Osteoblast (primary cell): Measurements from ENCODE around the gene MMP23B. TPM values are rescaled to one million over a fixed set of nuclear protein-coding genes. Genes with fewer than 3 reads are reported as not detected.
"Not testable (repeated sequence)": the region's sequence is repeated elsewhere in the genome, so short reads cannot be mapped to it uniquely, and the experiment has no call there.

Experiments used
- DNase-seq: peaks from one replicate; pipeline ENCODE4 v3.0.0; 2011; ENCODE audit warnings: low spot score, mixed read lengths; ENCODE audit not compliant: insufficient read length; ENCODE audit errors: missing footprints
- H2AFZ ChIP-seq: 2 replicates; pipeline ENCODE4 v1.6.0; 2011; ENCODE audit warnings: mild to moderate bottlenecking, low read length
- H3K27ac ChIP-seq: 2 replicates; pipeline ENCODE4 v1.5.1; 2011; ENCODE audit warnings: mild to moderate bottlenecking, low read depth, low read length, moderate library complexity
- H3K27me3 ChIP-seq: 2 replicates; pipeline ENCODE4 v1.6.0; 2012; ENCODE audit warnings: mild to moderate bottlenecking, control low read depth, inconsistent platforms, low read length, moderate library complexity; ENCODE audit not compliant: insufficient read depth
- H3K36me3 ChIP-seq: 2 replicates; pipeline ENCODE4 v1.5.1; 2011; ENCODE audit warnings: mild to moderate bottlenecking, low read length, control low read depth, moderate library complexity; ENCODE audit not compliant: insufficient read depth
- H3K4me1 ChIP-seq: 2 replicates; pipeline ENCODE4 v1.5.1; 2011; ENCODE audit warnings: mild to moderate bottlenecking, low read length, control low read depth, moderate library complexity; ENCODE audit not compliant: insufficient read depth
- H3K4me2 ChIP-seq: 2 replicates; pipeline ENCODE4 v1.6.0; 2011; ENCODE audit warnings: mild to moderate bottlenecking, low read length; ENCODE audit not compliant: insufficient read depth
- H3K4me3 ChIP-seq: fragments of 200-600 bp; sonication (generic); 3 replicates; pipeline ENCODE4 v1.5.1; 2012; ENCODE audit warnings: mild to moderate bottlenecking, low read length, inconsistent platforms; ENCODE audit not compliant: insufficient read depth
- H3K79me2 ChIP-seq: 2 replicates; pipeline ENCODE4 v1.6.0; 2012; ENCODE audit warnings: mild to moderate bottlenecking, low read length, control low read depth, inconsistent platforms; ENCODE audit not compliant: insufficient read depth
- H3K9me3 ChIP-seq: 2 replicates; pipeline ENCODE4 v1.5.1; 2011; ENCODE audit warnings: low read depth, low read length, control low read depth
- H4K20me1 ChIP-seq: 2 replicates; pipeline ENCODE4 v1.6.0; 2012; ENCODE audit warnings: mild to moderate bottlenecking, low read length, control low read depth; ENCODE audit not compliant: insufficient read depth
- CTCF ChIP-seq: IDR thresholded peaks from 2 replicates; pipeline ENCODE4 v1.5.1; 2011; ENCODE audit warnings: mild to moderate bottlenecking, low read depth, low read length, moderate library complexity; ENCODE audit errors: extremely low read depth
- total RNA-seq: library from RNA; depleted of rRNA; stranded (reverse); fragments of >200 nt; gene quantifications from 2 replicates; pipeline ENCODE4 v1.2.3, GENCODE V29; 2012

The MMP23B gene
- total RNA-seq, 1 donor = 1.1 TPM

GRCh38 chr1:1593834-1594601 is 38.0 kb upstream of the MMP23B start:
- no peak overlapping the region for H3K4me2 ChIP-seq
- peaks cover 4% of the 10 kb centered on the region for H4K20me1 ChIP-seq
- TF ChIP-seq CTCF = no peak
- DNase-seq = peak; percentile 62
- H3K79me2 ChIP-seq = no peaks in the 10 kb centered on the region
- no peak overlapping the region for H2AFZ ChIP-seq
- no peak overlapping the region for H3K27ac ChIP-seq
- H3K4me3 ChIP-seq = no peak overlapping the region
- no peaks in the 10 kb centered on the region for H3K4me1 ChIP-seq
- H3K36me3 ChIP-seq = no peaks in the 10 kb centered on the region
- H3K27me3 ChIP-seq = peaks cover 30% of the 10 kb centered on the region
- no peaks in the 10 kb centered on the region for H3K9me3 ChIP-seq

- H4K20me1 ChIP-seq = peaks cover 4% of the 10 kb centered on the region
- TF ChIP-seq CTCF = no peak
- no peak overlapping the region for H2AFZ ChIP-seq
- DNase-seq = peak; percentile 83
- no peak overlapping the region for H3K27ac ChIP-seq
- H3K79me2 ChIP-seq = no peaks in the 10 kb centered on the region
- H3K4me1 ChIP-seq = no peaks in the 10 kb centered on the region
- no peak overlapping the region for H3K4me2 ChIP-seq
- no peaks in the 10 kb centered on the region for H3K9me3 ChIP-seq
- peaks cover 36% of the 10 kb centered on the region for H3K27me3 ChIP-seq
- no peaks in the 10 kb centered on the region for H3K36me3 ChIP-seq
- no peak overlapping the region for H3K4me3 ChIP-seq
Observed at GRCh38 chr1:1594602-1595260, 37.2 kb upstream of the MMP23B start.

GRCh38 chr1:1595341-1595740 is 36.6 kb upstream of the MMP23B start:
- not testable (repeated sequence) for DNase-seq, H3K79me2 ChIP-seq, H3K9me3 ChIP-seq, H3K36me3 ChIP-seq, H3K4me2 ChIP-seq, H2AFZ ChIP-seq, H4K20me1 ChIP-seq, H3K4me3 ChIP-seq, H3K4me1 ChIP-seq, H3K27ac ChIP-seq
- H3K27me3 ChIP-seq = peaks cover 38% of the 10 kb centered on the region

- Histone ChIP-seq H3K27ac (no peak overlapping the region), H3K4me2 (no peak overlapping the region), H3K4me1 (no peaks in the 10 kb centered on the region), H3K27me3 (peaks cover 48% of the 10 kb centered on the region), H3K79me2 (no peaks in the 10 kb centered on the region), H3K9me3 (no peaks in the 10 kb centered on the region), H3K4me3 (no peak overlapping the region), H3K36me3 (no peaks in the 10 kb centered on the region), H2AFZ (no peak overlapping the region), H4K20me1 (peaks cover 4% of the 10 kb centered on the region)
- TF ChIP-seq CTCF = no peak
- peak; percentile 88 for DNase-seq
Observed at GRCh38 chr1:1596493-1597274, 35.3 kb upstream of the MMP23B start.
